H9 (cell line): ENCODE results near the gene ZNF286A. TPM values are rescaled to one million over a fixed set of nuclear protein-coding genes. Genes with fewer than 3 reads are reported as not detected.

Experiments
- DNase-seq: peaks from one replicate; pipeline ENCODE4 v3.0.0-alpha.2; 2017
- H2AFZ ChIP-seq: one replicate; pipeline ENCODE4 v1.6.1; 2013; ENCODE audit warnings: mild to moderate bottlenecking, low read length, control low read depth, moderate library complexity
- H2AK5ac ChIP-seq: 2 replicates; pipeline ENCODE4 v1.6.1; 2013; ENCODE audit warnings: low read length, control low read depth, mixed read lengths; ENCODE audit not compliant: insufficient read length
- H2BK120ac ChIP-seq: one replicate; pipeline ENCODE4 v1.6.1; 2013; ENCODE audit warnings: low read depth, mild to moderate bottlenecking, low read length, control low read depth, inconsistent platforms; ENCODE audit not compliant: poor library complexity, severe bottlenecking
- H2BK12ac ChIP-seq: 2 replicates; pipeline ENCODE4 v1.6.1; 2013; ENCODE audit warnings: low read length, control low read depth, mixed read lengths, low read depth; ENCODE audit not compliant: insufficient read length
- H2BK15ac ChIP-seq: 2 replicates; pipeline ENCODE4 v1.6.1; 2013; ENCODE audit warnings: low read depth, low read length, control low read depth
- H2BK20ac ChIP-seq: one replicate; pipeline ENCODE4 v1.6.1; 2013; ENCODE audit warnings: low read depth, mild to moderate bottlenecking, low read length, control low read depth, inconsistent platforms; ENCODE audit not compliant: poor library complexity, severe bottlenecking
- H2BK5ac ChIP-seq: 2 replicates; pipeline ENCODE4 v1.6.1; 2013; ENCODE audit warnings: low read length, control low read depth, mixed read lengths; ENCODE audit not compliant: insufficient read length
- H3K14ac ChIP-seq: 2 replicates; pipeline ENCODE4 v1.6.1; 2013; ENCODE audit warnings: low read length, control low read depth; ENCODE audit not compliant: insufficient read depth
- H3K18ac ChIP-seq: 2 replicates; pipeline ENCODE4 v1.6.1; 2013; ENCODE audit warnings: low read depth, mild to moderate bottlenecking, mixed read lengths, low read length, control low read depth; ENCODE audit not compliant: insufficient read length
- H3K23ac ChIP-seq: 2 replicates; pipeline ENCODE4 v1.6.1; 2013; ENCODE audit warnings: low read length, control low read depth, mixed read lengths, low read depth; ENCODE audit not compliant: insufficient read length
- H3K23me2 ChIP-seq: 2 replicates; pipeline ENCODE4 v1.6.1; 2013; ENCODE audit warnings: low read depth, mild to moderate bottlenecking, mixed read lengths, low read length, control low read depth; ENCODE audit not compliant: insufficient read length, poor library complexity, severe bottlenecking
- H3K27ac ChIP-seq: 2 replicates; pipeline ENCODE4 v1.5.1; 2013; ENCODE audit warnings: low read length, control low read depth, mixed read lengths, low read depth; ENCODE audit not compliant: insufficient read length
- H3K27me3 ChIP-seq: 2 replicates; pipeline ENCODE4 v1.6.1; 2013; ENCODE audit warnings: low read length, control low read depth, inconsistent platforms; ENCODE audit not compliant: insufficient read depth
- H3K4ac ChIP-seq: 2 replicates; pipeline ENCODE4 v1.6.1; 2013; ENCODE audit warnings: low read depth, mild to moderate bottlenecking, control low read depth, inconsistent platforms, low read length, moderate library complexity
- H3K4me1 ChIP-seq: 2 replicates; pipeline ENCODE4 v1.6.1; 2013; ENCODE audit warnings: low read length, control low read depth, inconsistent platforms; ENCODE audit not compliant: insufficient read depth
- H3K4me2 ChIP-seq: 2 replicates; pipeline ENCODE4 v1.6.1; 2013; ENCODE audit warnings: low read length, control low read depth, mixed read lengths; ENCODE audit not compliant: insufficient read length, insufficient read depth
- H3K56ac ChIP-seq: 2 replicates; pipeline ENCODE4 v1.6.1; 2013; ENCODE audit warnings: low read depth, mild to moderate bottlenecking, mixed read lengths, low read length, control low read depth; ENCODE audit not compliant: insufficient read length
- H3K79me1 ChIP-seq: 2 replicates; pipeline ENCODE4 v1.6.1; 2013; ENCODE audit warnings: low read depth, mild to moderate bottlenecking, moderate library complexity, low read length, control low read depth, inconsistent platforms; ENCODE audit not compliant: insufficient read depth, poor library complexity, severe bottlenecking
- H3K79me2 ChIP-seq: 2 replicates; pipeline ENCODE4 v1.6.1; 2013; ENCODE audit warnings: low read length, control low read depth, inconsistent platforms; ENCODE audit not compliant: insufficient read depth
- H3K9ac ChIP-seq: 2 replicates; pipeline ENCODE4 v1.6.1; 2013; ENCODE audit warnings: low read length, control low read depth, mixed read lengths; ENCODE audit not compliant: insufficient read length; ENCODE audit errors: extremely low read depth
- H3K9me3 ChIP-seq: one replicate; pipeline ENCODE4 v1.6.1; 2013; ENCODE audit warnings: low read depth, low read length, inconsistent platforms; ENCODE audit not compliant: control insufficient read depth
- H3T11ph ChIP-seq: one replicate; pipeline ENCODE4 v1.6.1; 2013; ENCODE audit warnings: mild to moderate bottlenecking, low read length, control low read depth, inconsistent platforms
- H4K20me1 ChIP-seq: one replicate; pipeline ENCODE4 v1.6.1; 2013; ENCODE audit not compliant: control insufficient read depth, insufficient read length, insufficient read depth
- H4K5ac ChIP-seq: 2 replicates; pipeline ENCODE4 v1.6.1; 2013; ENCODE audit warnings: low read depth, mild to moderate bottlenecking, mixed read lengths, low read length, control low read depth; ENCODE audit not compliant: insufficient read length
- H4K8ac ChIP-seq: replicated peaks from 2 replicates; pipeline ENCODE4 v1.6.1; 2013; ENCODE audit warnings: low read length, control low read depth, mixed read lengths, low read depth; ENCODE audit not compliant: insufficient read length
- H4K91ac ChIP-seq: 2 replicates; pipeline ENCODE4 v1.6.1; 2013; ENCODE audit warnings: low read depth, mild to moderate bottlenecking, moderate library complexity, mixed read lengths, low read length, control low read depth; ENCODE audit not compliant: insufficient read length
- H3K27ac Mint-ChIP-seq, 3 experiments: 2 replicates in 2 of 3; 3 replicates in 1 of 3; pipeline ENCODE4 v1.8.0; 2020 to 2021; ENCODE audit warnings: mixed read lengths in 3 of 3, mild to moderate bottlenecking in 1 of 3, moderate library complexity in 1 of 3
- H3K27me3 Mint-ChIP-seq: 2 replicates; pipeline ENCODE4 v1.8.0; 2021; ENCODE audit warnings: low read depth, mild to moderate bottlenecking, moderate library complexity, mixed read lengths
- H3K36me3 Mint-ChIP-seq, 3 experiments: 2 replicates in 2 of 3; 3 replicates in 1 of 3; pipeline ENCODE4 v1.8.0; 2020 to 2021; ENCODE audit warnings: low read depth in 3 of 3, mixed read lengths in 3 of 3; ENCODE audit not compliant: insufficient read depth in 1 of 3
- H3K4me1 Mint-ChIP-seq, 2 experiments: 2 replicates each; pipeline ENCODE4 v1.8.0; 2020; ENCODE audit warnings: mixed read lengths in 2 of 2
- H3K4me3 Mint-ChIP-seq, 2 experiments: 2 replicates in 1 of 2; 3 replicates in 1 of 2; pipeline ENCODE4 v1.8.0; 2020 to 2021; ENCODE audit warnings: mild to moderate bottlenecking in 2 of 2, mixed read lengths in 2 of 2, moderate library complexity in 1 of 2
- H3K9me3 Mint-ChIP-seq, 2 experiments: 2 replicates in 1 of 2; 3 replicates in 1 of 2; pipeline ENCODE4 v1.8.0; 2020; ENCODE audit warnings: mild to moderate bottlenecking in 2 of 2, mixed read lengths in 2 of 2, moderate library complexity in 1 of 2
- WGBS: extraction: QIAGEN DNeasy Blood & Tissue Kit; methylation state at CpG from one replicate; pipeline ENCODE4 v1.1.7; 2013; ENCODE audit warnings: missing lambda C conversion rate, low lambda C conversion rate, mixed read lengths; ENCODE audit not compliant: insufficient read length; ENCODE audit errors: extremely low coverage; 5-methylcytosine and 5-hydroxymethylcytosine counted together
- total RNA-seq: library from RNA; stranded (reverse); gene quantifications from 2 replicates; pipeline ENCODE4 v1.2.1, GENCODE V29; 2021
- TF ChIP-seq, protein P1 (sequence below): fragments of 200-600 bp; sonication (generic); conservative IDR thresholded peaks from 3 replicates; pipeline ENCODE4 v1.8.0; 2021; ENCODE audit warnings: antibody characterized with exemption, mild to moderate bottlenecking

The ZNF286A gene
- total RNA-seq, 1 experiment from 2014 or later = 101 TPM

- WGBS = no CpG with 5 or more reads among the region's 3 CpGs
- no peak overlapping the region for H2BK20ac ChIP-seq
- Mint-ChIP-seq H3K27ac (peak overlapping the region in 2 of 3 experiments; percentile 38 to 77; a peak in 2 of 7 replicates), H3K27me3 (peaks cover 1% of the 10 kb centered on the region; the same call in 1 of the 2 replicates), H3K9me3 (no peaks in the 10 kb centered on the region), H3K4me3 (no peak overlapping the region; a peak in 1 of 5 replicates), H3K36me3 (peaks cover 3 to 24% (median 19%) of the 10 kb centered on the region in 3 experiments; a peak in 6 of 7 replicates), H3K4me1 (peaks cover 37 to 46% of the 10 kb centered on the region in 2 experiments)
- H3K9me3 ChIP-seq = no peaks in the 10 kb centered on the region
- no peak overlapping the region for H3K4me2 ChIP-seq
- H4K20me1 ChIP-seq = no peaks in the 10 kb centered on the region
- no peak overlapping the region for H3K9ac ChIP-seq
- H2BK5ac ChIP-seq = no peak overlapping the region
- H4K5ac ChIP-seq = no peak overlapping the region
- TF ChIP-seq, protein P1, sequence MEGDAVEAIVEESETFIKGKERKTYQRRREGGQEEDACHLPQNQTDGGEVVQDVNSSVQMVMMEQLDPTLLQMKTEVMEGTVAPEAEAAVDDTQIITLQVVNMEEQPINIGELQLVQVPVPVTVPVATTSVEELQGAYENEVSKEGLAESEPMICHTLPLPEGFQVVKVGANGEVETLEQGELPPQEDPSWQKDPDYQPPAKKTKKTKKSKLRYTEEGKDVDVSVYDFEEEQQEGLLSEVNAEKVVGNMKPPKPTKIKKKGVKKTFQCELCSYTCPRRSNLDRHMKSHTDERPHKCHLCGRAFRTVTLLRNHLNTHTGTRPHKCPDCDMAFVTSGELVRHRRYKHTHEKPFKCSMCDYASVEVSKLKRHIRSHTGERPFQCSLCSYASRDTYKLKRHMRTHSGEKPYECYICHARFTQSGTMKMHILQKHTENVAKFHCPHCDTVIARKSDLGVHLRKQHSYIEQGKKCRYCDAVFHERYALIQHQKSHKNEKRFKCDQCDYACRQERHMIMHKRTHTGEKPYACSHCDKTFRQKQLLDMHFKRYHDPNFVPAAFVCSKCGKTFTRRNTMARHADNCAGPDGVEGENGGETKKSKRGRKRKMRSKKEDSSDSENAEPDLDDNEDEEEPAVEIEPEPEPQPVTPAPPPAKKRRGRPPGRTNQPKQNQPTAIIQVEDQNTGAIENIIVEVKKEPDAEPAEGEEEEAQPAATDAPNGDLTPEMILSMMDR = no peak
- H2AK5ac ChIP-seq = no peak overlapping the region
- no peak overlapping the region for H3K18ac ChIP-seq
- no peak for DNase-seq
- no peaks in the 10 kb centered on the region for H3K79me1 ChIP-seq
- H3K23me2 ChIP-seq = no peaks in the 10 kb centered on the region
- H4K91ac ChIP-seq = no peak overlapping the region
- H3T11ph ChIP-seq = no peak overlapping the region
- no peak overlapping the region for H2AFZ ChIP-seq
- peaks cover 3% of the 10 kb centered on the region; the same call in 1 of the 2 replicates for H3K4me1 ChIP-seq
- no peak overlapping the region for H3K27ac ChIP-seq
- no peak overlapping the region for H3K56ac ChIP-seq
- no peak overlapping the region for H3K23ac ChIP-seq
- no peak overlapping the region for H4K8ac ChIP-seq
- no peak overlapping the region for H2BK12ac ChIP-seq
- H3K4ac ChIP-seq = no peak overlapping the region
- H2BK15ac ChIP-seq = no peak overlapping the region
- no peak overlapping the region for H3K14ac ChIP-seq
- H3K27me3 ChIP-seq = no peaks in the 10 kb centered on the region
- no peak overlapping the region for H2BK120ac ChIP-seq
- H3K79me2 ChIP-seq = no peaks in the 10 kb centered on the region
Observed at GRCh38 chr17:15654886-15655561, 44.5 kb upstream of the ZNF286A start.
